Right atrium auricular region (tissue), 2 donors: ENCODE results near the gene CD38. TPM values are rescaled to one million over a fixed set of nuclear protein-coding genes. Genes with fewer than 3 reads are reported as not detected.

Source experiments
- DNase-seq: peaks from one replicate; pipeline ENCODE4 v3.0.0-alpha.2; 2019; ENCODE audit warnings: low spot score
- H3K27ac ChIP-seq, 2 donors: fragments of 200-600 bp; sonication (generic); 1 replicate in 1 of 2; 2 replicates in 1 of 2; pipeline ENCODE4 v1.5.1; 2016 to 2019
- H3K27me3 ChIP-seq, 2 donors: fragments of 200-600 bp; sonication (generic); one replicate each; pipeline versions ENCODE4 v1.5.1 to v1.6.0; 2017 to 2019
- H3K36me3 ChIP-seq: fragments of 200-600 bp; sonication (generic); one replicate; pipeline ENCODE4 v1.5.1; 2016
- H3K4me1 ChIP-seq, 2 donors: fragments of 200-600 bp; sonication (generic); one replicate each; pipeline versions ENCODE4 v1.5.1 to v1.6.0; 2017 to 2019
- H3K4me3 ChIP-seq, 2 donors: fragments of 200-600 bp; sonication (generic); 1 replicate in 1 of 2; 2 replicates in 1 of 2; pipeline ENCODE4 v1.5.1; 2017 to 2019; ENCODE audit warnings: mild to moderate bottlenecking in 1 of 2, moderate library complexity in 1 of 2
- H3K9me3 ChIP-seq, 2 donors: fragments of 200-600 bp; sonication (generic); one replicate each; pipeline ENCODE4 v1.5.1; 2019
- total RNA-seq, 2 donors: library from RNA; depleted of rRNA; stranded (reverse); fragments of >200 nt; gene quantifications; one replicate each; pipeline ENCODE4 v1.1.0, GENCODE V29; 2016
- TF ChIP-seq, protein P1 (sequence below), 2 donors: fragments of 200-600 bp; sonication (generic); IDR thresholded peaks; one replicate each; pipeline ENCODE4 v1.5.1; 2019; ENCODE audit warnings: antibody characterized with exemption in 2 of 2

CD38 gene
- total RNA-seq, 2 donors from 2014 or later: 3.1 to 4.9 TPM

GRCh38 chr4:15893962-15894361 lies 115.8 kb downstream of the CD38 start:
- no peak overlapping the region for H3K27ac ChIP-seq
- no peaks in the 10 kb centered on the region for H3K27me3 ChIP-seq
- no peaks in the 10 kb centered on the region for H3K4me1 ChIP-seq
- TF ChIP-seq, protein P1, sequence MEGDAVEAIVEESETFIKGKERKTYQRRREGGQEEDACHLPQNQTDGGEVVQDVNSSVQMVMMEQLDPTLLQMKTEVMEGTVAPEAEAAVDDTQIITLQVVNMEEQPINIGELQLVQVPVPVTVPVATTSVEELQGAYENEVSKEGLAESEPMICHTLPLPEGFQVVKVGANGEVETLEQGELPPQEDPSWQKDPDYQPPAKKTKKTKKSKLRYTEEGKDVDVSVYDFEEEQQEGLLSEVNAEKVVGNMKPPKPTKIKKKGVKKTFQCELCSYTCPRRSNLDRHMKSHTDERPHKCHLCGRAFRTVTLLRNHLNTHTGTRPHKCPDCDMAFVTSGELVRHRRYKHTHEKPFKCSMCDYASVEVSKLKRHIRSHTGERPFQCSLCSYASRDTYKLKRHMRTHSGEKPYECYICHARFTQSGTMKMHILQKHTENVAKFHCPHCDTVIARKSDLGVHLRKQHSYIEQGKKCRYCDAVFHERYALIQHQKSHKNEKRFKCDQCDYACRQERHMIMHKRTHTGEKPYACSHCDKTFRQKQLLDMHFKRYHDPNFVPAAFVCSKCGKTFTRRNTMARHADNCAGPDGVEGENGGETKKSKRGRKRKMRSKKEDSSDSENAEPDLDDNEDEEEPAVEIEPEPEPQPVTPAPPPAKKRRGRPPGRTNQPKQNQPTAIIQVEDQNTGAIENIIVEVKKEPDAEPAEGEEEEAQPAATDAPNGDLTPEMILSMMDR (IDR thresholded peaks at IDR 0.05): no peak
- DNase-seq: no peak
- H3K36me3 ChIP-seq: no peaks in the 10 kb centered on the region
- no peaks in the 10 kb centered on the region for H3K9me3 ChIP-seq
- no peak overlapping the region for H3K4me3 ChIP-seq

DNA sequence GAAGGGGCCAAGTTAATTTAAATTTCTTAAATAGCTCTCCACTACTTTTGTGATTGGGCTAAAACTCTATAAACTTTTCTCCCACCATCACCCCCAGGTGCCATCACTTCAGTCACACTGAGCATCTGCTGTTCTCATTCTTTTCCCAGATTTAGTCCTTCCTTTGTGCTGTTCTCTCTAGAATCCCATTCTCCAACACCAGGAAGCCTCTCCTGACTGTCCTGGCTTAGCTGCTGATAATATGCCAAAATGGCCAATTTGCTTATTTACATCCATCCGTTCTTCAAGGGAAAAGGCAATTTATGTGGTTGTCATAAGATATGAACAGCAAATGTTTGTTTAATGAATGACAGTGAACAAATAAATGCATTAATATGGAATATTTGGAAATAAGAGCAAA lies 116.3 kb downstream of the CD38 start:
- no peaks in the 10 kb centered on the region for H3K4me1 ChIP-seq
- H3K27ac ChIP-seq: no peak overlapping the region
- no peaks in the 10 kb centered on the region for H3K27me3 ChIP-seq
- TF ChIP-seq, protein P1 (IDR thresholded peaks at IDR 0.05): no peak
- DNase-seq: no peak
- H3K36me3 ChIP-seq: no peaks in the 10 kb centered on the region
- H3K4me3 ChIP-seq: no peak overlapping the region
- H3K9me3 ChIP-seq: no peaks in the 10 kb centered on the region

GRCh38 chr4:15894921-15895916 lies 117.1 kb downstream of the CD38 start:
- Histone ChIP-seq H3K27ac (no peak overlapping the region), H3K9me3 (no peaks in the 10 kb centered on the region), H3K4me1 (no peaks in the 10 kb centered on the region), H3K36me3 (no peaks in the 10 kb centered on the region), H3K4me3 (no peak overlapping the region), H3K27me3 (no peaks in the 10 kb centered on the region)
- no peak for DNase-seq
- TF ChIP-seq, protein P1 (IDR thresholded peaks at IDR 0.05): no peak

GRCh38 chr4:15897577-15897976 lies 119.4 kb downstream of the CD38 start:
- Histone ChIP-seq H3K27ac (no peak overlapping the region), H3K4me1 (no peaks in the 10 kb centered on the region), H3K27me3 (no peaks in the 10 kb centered on the region), H3K9me3 (no peaks in the 10 kb centered on the region), H3K4me3 (no peak overlapping the region), H3K36me3 (no peaks in the 10 kb centered on the region)
- DNase-seq: no peak
- TF ChIP-seq, protein P1 (IDR thresholded peaks at IDR 0.05): no peak

- TF ChIP-seq, protein P1 (IDR thresholded peaks at IDR 0.05): no peak
- H3K4me1 ChIP-seq: no peaks in the 10 kb centered on the region
These were observed 120.8 kb downstream of the CD38 start for GRCh38 chr4:15898902-15899301.

More at GRCh38 chr4:15898902-15899301, 120.8 kb downstream of the CD38 start:
- Histone ChIP-seq H3K9me3 (no peaks in the 10 kb centered on the region), H3K27me3 (no peaks in the 10 kb centered on the region), H3K36me3 (no peaks in the 10 kb centered on the region), H3K27ac (no peak overlapping the region), H3K4me3 (no peak overlapping the region)
- no peak for DNase-seq
